OCI-LY1 (cell line): ENCODE results near the gene ZBTB33.

Source experiments
- H2AFZ ChIP-seq: fragments of 200-600 bp; sonication (generic), shearing (Covaris generic); 2 replicates; pipeline ENCODE4 v1.6.0; 2014; ENCODE audit warnings: antibody characterized with exemption, mild to moderate bottlenecking, low read length
- H3F3A ChIP-seq: fragments of 200-600 bp; sonication (generic), shearing (Covaris generic); 2 replicates; pipeline ENCODE4 v1.6.0; 2014; ENCODE audit warnings: mild to moderate bottlenecking, antibody characterized with exemption, low read length, moderate library complexity; ENCODE audit not compliant: insufficient read depth
- H3K27ac ChIP-seq: fragments of 200-600 bp; sonication (generic); 2 replicates; pipeline ENCODE4 v1.5.1; 2014; ENCODE audit warnings: low read length, mixed run types, mild to moderate bottlenecking, low read depth; ENCODE audit not compliant: poor library complexity, severe bottlenecking
- H3K27me3 ChIP-seq: fragments of 200-600 bp; sonication (generic); 2 replicates; pipeline ENCODE4 v1.6.0; 2014; ENCODE audit warnings: antibody characterized with exemption, mild to moderate bottlenecking, low read length, moderate library complexity; ENCODE audit not compliant: insufficient read depth
- H3K36me3 ChIP-seq: fragments of 200-600 bp; sonication (generic); 2 replicates; pipeline ENCODE4 v1.6.1; 2014; ENCODE audit warnings: mild to moderate bottlenecking, antibody characterized with exemption, low read length, moderate library complexity, mixed read lengths; ENCODE audit not compliant: insufficient read depth
- H3K4me1 ChIP-seq: fragments of 200-600 bp; sonication (generic); 2 replicates; pipeline ENCODE4 v1.5.1; 2014; ENCODE audit warnings: mild to moderate bottlenecking, low read length, moderate library complexity; ENCODE audit not compliant: insufficient read depth, severe bottlenecking
- H3K4me2 ChIP-seq: fragments of 200-600 bp; sonication (generic), shearing (Covaris generic); 2 replicates; pipeline ENCODE4 v1.6.1; 2014; ENCODE audit warnings: low read length
- H3K4me3 ChIP-seq: fragments of 200-600 bp; sonication (generic); 2 replicates; pipeline ENCODE4 v1.5.1; 2014; ENCODE audit warnings: low read length, low read depth, mild to moderate bottlenecking, mixed read lengths; ENCODE audit not compliant: poor library complexity, severe bottlenecking
- H3K79me2 ChIP-seq: fragments of 200-600 bp; shearing (Covaris generic); 2 replicates; pipeline ENCODE4 v1.6.1; 2016; ENCODE audit warnings: mixed run types, low read length, mixed read lengths; ENCODE audit not compliant: insufficient read depth
- H3K9ac ChIP-seq: fragments of 200-600 bp; sonication (generic), shearing (Covaris generic); 2 replicates; pipeline ENCODE4 v1.6.1; 2014; ENCODE audit warnings: mild to moderate bottlenecking, low read length, mixed read lengths
- H3K9me2 ChIP-seq: fragments of 200-600 bp; sonication (generic), shearing (Covaris generic); 2 replicates; pipeline ENCODE4 v1.6.1; 2014; ENCODE audit warnings: low read depth, mild to moderate bottlenecking, low read length, mixed read lengths
- H3K9me3 ChIP-seq: fragments of 200-600 bp; shearing (Covaris generic); 2 replicates; pipeline ENCODE4 v1.6.1; 2014; ENCODE audit warnings: low read length, mixed read lengths
- H4K20me1 ChIP-seq: fragments of 200-600 bp; sonication (generic), shearing (Covaris generic); 2 replicates; pipeline ENCODE4 v1.6.0; 2016; ENCODE audit warnings: mild to moderate bottlenecking, low read length; ENCODE audit not compliant: insufficient read depth
- CTCF ChIP-seq: fragments of 200-600 bp; sonication (generic), shearing (Covaris generic); IDR thresholded peaks from 2 replicates; pipeline ENCODE4 v1.5.1; 2017; ENCODE audit warnings: mild to moderate bottlenecking, antibody characterized with exemption, low read length, moderate library complexity, mixed read lengths
- EZH2 ChIP-seq: fragments of 200-600 bp; sonication (generic), shearing (Covaris generic); IDR thresholded peaks from 2 replicates; pipeline ENCODE4 v1.8.0; 2017; ENCODE audit warnings: borderline replicate concordance, mixed run types, mild to moderate bottlenecking, antibody characterized with exemption, low read length, moderate library complexity, mixed read lengths

ZBTB33 gene

GRCh38 chrX:120293015-120293414, 42.4 kb downstream of the ZBTB33 start:
- H3K27me3 ChIP-seq, result no peaks in the 10 kb centered on the region
- H4K20me1 ChIP-seq, result no peaks in the 10 kb centered on the region
- no peaks in the 10 kb centered on the region for H3K79me2 ChIP-seq
- H3K9ac ChIP-seq, result no peak overlapping the region
- no peaks in the 10 kb centered on the region for H3K4me1 ChIP-seq
- H3K4me2 ChIP-seq, result no peak overlapping the region
- no peaks in the 10 kb centered on the region for H3K36me3 ChIP-seq
- H3K27ac ChIP-seq, result no peak overlapping the region
- no peaks in the 10 kb centered on the region for H3F3A ChIP-seq
- H2AFZ ChIP-seq, result no peak overlapping the region
- TF ChIP-seq CTCF, result no peak
- TF ChIP-seq EZH2, result no peak
- no peaks in the 10 kb centered on the region for H3K9me3 ChIP-seq
- no peaks in the 10 kb centered on the region for H3K9me2 ChIP-seq
- no peak overlapping the region for H3K4me3 ChIP-seq

GRCh38 chrX:120294651-120295050, 44.0 kb downstream of the ZBTB33 start:
- no peak overlapping the region for H3K4me3 ChIP-seq
- H3K27ac ChIP-seq, result no peak overlapping the region
- no peaks in the 10 kb centered on the region for H4K20me1 ChIP-seq
- H3K79me2 ChIP-seq, result no peaks in the 10 kb centered on the region
- H3K27me3 ChIP-seq, result no peaks in the 10 kb centered on the region
- no peaks in the 10 kb centered on the region for H3K9me2 ChIP-seq
- no peak overlapping the region for H3K9ac ChIP-seq
- no peak overlapping the region for H3K4me2 ChIP-seq
- no peaks in the 10 kb centered on the region for H3F3A ChIP-seq
- H2AFZ ChIP-seq, result no peak overlapping the region
- H3K4me1 ChIP-seq, result no peaks in the 10 kb centered on the region
- no peaks in the 10 kb centered on the region for H3K36me3 ChIP-seq
- H3K9me3 ChIP-seq, result no peaks in the 10 kb centered on the region
- TF ChIP-seq CTCF (no peak), EZH2 (no peak)

- Histone ChIP-seq H3K4me1 (peaks cover 23% of the 10 kb centered on the region), H3K9ac (no peak overlapping the region), H3K4me2 (no peak overlapping the region), H3K9me2 (no peaks in the 10 kb centered on the region), H4K20me1 (no peaks in the 10 kb centered on the region), H3F3A (no peaks in the 10 kb centered on the region), H3K36me3 (no peaks in the 10 kb centered on the region), H3K79me2 (no peaks in the 10 kb centered on the region), H3K9me3 (no peaks in the 10 kb centered on the region), H2AFZ (no peak overlapping the region), H3K4me3 (no peak overlapping the region), H3K27me3 (no peaks in the 10 kb centered on the region), H3K27ac (no peak overlapping the region)
- no peak for TF ChIP-seq EZH2
- TF ChIP-seq CTCF, result no peak
Observed at GRCh38 chrX:120297923-120298322, 47.3 kb downstream of the ZBTB33 start.
